Suprapubic skin (tissue), 3 donors: Measurements from ENCODE around the gene GYPC.

Experiments
- POLR2A ChIP-seq, 2 donors: fragments of 450-650 bp; IDR thresholded peaks; one replicate each; pipeline ENCODE4 v1.6.1; 2017; ENCODE audit warnings: antibody characterized with exemption in 2 of 2, mild to moderate bottlenecking in 2 of 2, moderate library complexity in 2 of 2
- TF ChIP-seq, protein P1 (sequence below), 2 donors: fragments of 200-600 bp in 1 of 2; fragments of 450-650 bp in 1 of 2; sonication (generic) in 1 of 2; IDR thresholded peaks; one replicate each; pipeline ENCODE4 v1.5.1; 2016 to 2019; ENCODE audit warnings: antibody characterized with exemption in 2 of 2, mild to moderate bottlenecking in 1 of 2, moderate library complexity in 1 of 2

DNA sequence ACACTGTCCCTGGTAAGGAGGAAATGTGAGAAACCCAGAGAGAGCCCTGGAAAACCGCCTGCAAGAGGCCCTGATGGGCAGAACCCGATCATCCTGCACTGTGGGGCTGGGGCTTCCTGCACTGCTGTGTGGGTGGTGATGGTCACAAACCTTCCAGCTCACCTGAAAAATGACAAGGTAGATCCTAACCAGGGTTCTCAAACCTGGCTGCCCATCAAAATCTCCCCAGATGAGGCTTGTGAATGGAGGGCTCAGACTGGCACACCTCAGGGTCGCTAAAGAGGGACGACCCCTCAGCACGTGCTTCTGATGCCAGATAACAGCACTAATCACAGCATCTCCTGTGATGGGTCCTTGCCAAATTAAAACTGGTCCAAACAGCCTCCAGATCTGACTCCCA lies 74.7 kb downstream of the GYPC start:
- TF ChIP-seq, protein P1, sequence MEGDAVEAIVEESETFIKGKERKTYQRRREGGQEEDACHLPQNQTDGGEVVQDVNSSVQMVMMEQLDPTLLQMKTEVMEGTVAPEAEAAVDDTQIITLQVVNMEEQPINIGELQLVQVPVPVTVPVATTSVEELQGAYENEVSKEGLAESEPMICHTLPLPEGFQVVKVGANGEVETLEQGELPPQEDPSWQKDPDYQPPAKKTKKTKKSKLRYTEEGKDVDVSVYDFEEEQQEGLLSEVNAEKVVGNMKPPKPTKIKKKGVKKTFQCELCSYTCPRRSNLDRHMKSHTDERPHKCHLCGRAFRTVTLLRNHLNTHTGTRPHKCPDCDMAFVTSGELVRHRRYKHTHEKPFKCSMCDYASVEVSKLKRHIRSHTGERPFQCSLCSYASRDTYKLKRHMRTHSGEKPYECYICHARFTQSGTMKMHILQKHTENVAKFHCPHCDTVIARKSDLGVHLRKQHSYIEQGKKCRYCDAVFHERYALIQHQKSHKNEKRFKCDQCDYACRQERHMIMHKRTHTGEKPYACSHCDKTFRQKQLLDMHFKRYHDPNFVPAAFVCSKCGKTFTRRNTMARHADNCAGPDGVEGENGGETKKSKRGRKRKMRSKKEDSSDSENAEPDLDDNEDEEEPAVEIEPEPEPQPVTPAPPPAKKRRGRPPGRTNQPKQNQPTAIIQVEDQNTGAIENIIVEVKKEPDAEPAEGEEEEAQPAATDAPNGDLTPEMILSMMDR (IDR thresholded peaks at IDR 0.05), result no peak
- TF ChIP-seq POLR2A (IDR thresholded peaks at IDR 0.05), result no peak
